ENCODE measurements around the gene R3HDM2.

DNA sequence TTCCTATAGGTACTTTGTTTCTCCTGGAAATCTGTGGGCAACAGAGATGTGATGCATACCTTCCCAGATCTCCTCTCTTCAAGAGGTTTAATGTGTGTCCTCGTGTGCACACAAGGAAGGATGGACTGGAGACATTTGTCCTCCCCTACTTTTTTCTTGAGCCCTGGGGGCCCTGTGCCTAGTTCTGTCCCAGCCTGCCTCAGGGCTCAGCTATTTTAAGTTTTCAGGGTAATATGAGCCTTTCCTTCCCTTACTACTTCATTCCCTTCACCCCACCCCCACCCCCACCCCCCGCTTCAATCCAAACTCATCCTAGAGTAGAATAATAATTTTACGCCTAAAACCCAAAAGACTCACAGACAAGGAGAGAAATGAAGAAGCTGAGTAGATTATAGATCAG, 180.3 kb downstream of the R3HDM2 start:
- TF ChIP-seq CTCF (IDR thresholded peaks at IDR 0.05) (no peak), EP300 (IDR thresholded peaks at IDR 0.05) (no peak), POLR2AphosphoS5 (IDR thresholded peaks at IDR 0.05) (no peak), POLR2A (IDR thresholded peaks at IDR 0.05; ENCODE audit: low read depth) (no peak)

Data from esophagus muscularis mucosa (tissue), 4 donors.